ENCODE data around the gene FAM76A. TPM values are rescaled to one million over a fixed set of nuclear protein-coding genes. Genes with fewer than 3 reads are reported as not detected.

FAM76A gene
- total and polyA plus RNA-seq, 4 donors = 1.7 to 7.4 (median 4.9) TPM

GRCh38 chr1:27770293-27770830, 44.6 kb downstream of the FAM76A start:
- Histone ChIP-seq H3K9me3 (ENCODE audit: control insufficient read depth in 4 of 4, low read length in 3 of 4) (no peaks in the 10 kb centered on the region), H3K9ac (ENCODE audit: low read depth in 1 of 2, low read length in 2 of 2) (no peak overlapping the region), H3K27ac (ENCODE audit: low read depth in 1 of 2, low read length in 2 of 2) (no peak overlapping the region), H3K27me3 (ENCODE audit: control insufficient read depth in 4 of 4, insufficient read depth in 4 of 4, low read length in 3 of 4) (no peaks in the 10 kb centered on the region), H3K36me3 (ENCODE audit: control insufficient read depth in 4 of 4, insufficient read depth in 3 of 4, low read depth in 1 of 4, low read length in 3 of 4) (no peaks in the 10 kb centered on the region), H3K4me1 (ENCODE audit: control insufficient read depth in 4 of 4, insufficient read depth in 4 of 4, low read length in 3 of 4) (peaks cover 2 to 12% (median 10%) of the 10 kb centered on the region in 4 donors), H3K4me3 (ENCODE audit: low read depth in 1 of 3, low read length in 3 of 3) (no peak overlapping the region)
- WGBS = 53% methylated on average over 2 of the region's 2 CpGs
- TF ChIP-seq, protein P1, sequence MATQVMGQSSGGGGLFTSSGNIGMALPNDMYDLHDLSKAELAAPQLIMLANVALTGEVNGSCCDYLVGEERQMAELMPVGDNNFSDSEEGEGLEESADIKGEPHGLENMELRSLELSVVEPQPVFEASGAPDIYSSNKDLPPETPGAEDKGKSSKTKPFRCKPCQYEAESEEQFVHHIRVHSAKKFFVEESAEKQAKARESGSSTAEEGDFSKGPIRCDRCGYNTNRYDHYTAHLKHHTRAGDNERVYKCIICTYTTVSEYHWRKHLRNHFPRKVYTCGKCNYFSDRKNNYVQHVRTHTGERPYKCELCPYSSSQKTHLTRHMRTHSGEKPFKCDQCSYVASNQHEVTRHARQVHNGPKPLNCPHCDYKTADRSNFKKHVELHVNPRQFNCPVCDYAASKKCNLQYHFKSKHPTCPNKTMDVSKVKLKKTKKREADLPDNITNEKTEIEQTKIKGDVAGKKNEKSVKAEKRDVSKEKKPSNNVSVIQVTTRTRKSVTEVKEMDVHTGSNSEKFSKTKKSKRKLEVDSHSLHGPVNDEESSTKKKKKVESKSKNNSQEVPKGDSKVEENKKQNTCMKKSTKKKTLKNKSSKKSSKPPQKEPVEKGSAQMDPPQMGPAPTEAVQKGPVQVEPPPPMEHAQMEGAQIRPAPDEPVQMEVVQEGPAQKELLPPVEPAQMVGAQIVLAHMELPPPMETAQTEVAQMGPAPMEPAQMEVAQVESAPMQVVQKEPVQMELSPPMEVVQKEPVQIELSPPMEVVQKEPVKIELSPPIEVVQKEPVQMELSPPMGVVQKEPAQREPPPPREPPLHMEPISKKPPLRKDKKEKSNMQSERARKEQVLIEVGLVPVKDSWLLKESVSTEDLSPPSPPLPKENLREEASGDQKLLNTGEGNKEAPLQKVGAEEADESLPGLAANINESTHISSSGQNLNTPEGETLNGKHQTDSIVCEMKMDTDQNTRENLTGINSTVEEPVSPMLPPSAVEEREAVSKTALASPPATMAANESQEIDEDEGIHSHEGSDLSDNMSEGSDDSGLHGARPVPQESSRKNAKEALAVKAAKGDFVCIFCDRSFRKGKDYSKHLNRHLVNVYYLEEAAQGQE (IDR thresholded peaks at IDR 0.05) = no peak
- TF ChIP-seq FOXA1 (IDR thresholded peaks at IDR 0.05) (no peak), RAD21 (IDR thresholded peaks at IDR 0.05) (no peak), EGR1 (IDR thresholded peaks at IDR 0.05; ENCODE audit: low read depth in 2 of 2) (no peak), ATF3 (IDR thresholded peaks at IDR 0.05) (no peak)
- DNase-seq (ENCODE audit: low spot score) = no peak

DNA sequence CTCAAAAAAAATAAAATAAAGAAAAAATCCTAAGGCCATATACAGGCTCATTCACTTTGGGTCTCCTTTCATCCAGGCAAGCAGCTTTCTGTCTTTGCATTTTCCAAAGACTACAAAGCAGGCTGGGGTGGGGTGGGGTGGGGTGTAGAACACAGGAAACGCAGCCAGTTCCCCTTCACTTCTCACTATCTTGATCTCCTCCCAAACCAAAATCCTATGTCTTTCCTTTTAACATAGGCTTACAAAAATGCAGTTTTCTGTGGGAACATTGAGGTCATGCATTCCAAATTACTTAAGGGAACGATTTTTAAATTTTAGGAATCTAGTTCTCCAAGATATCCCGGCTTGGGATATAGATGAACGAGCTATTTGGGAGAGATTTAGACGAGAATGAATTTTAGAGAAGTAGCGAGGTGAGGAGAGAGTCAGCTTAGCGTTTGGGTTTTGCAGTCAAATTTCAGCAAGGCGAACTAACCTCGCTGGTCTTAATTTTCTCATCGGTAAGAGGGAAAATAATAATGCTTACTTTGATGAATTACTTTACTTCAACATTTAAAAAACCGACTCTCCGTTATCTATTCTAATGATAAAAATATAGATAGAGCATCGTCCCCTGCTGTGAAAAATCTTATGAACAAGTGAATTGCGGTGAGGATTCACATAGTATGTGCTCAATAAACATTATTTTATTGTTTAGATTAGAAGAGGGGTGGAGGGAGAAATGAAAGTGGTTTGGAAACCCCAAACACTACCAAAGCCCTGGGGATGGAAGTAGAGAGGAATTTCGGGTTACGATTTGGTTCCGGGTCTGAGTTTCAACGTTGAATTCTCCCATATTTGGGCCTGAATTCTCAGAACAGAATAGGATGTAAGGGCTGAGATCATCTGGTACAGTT, 46.5 kb downstream of the FAM76A start:
- Histone ChIP-seq H3K4me3 (ENCODE audit: low read depth in 1 of 3, low read length in 3 of 3) (peak overlapping the region; percentile 90 to 96 (median 91)), H3K9me3 (ENCODE audit: control insufficient read depth in 4 of 4, low read length in 3 of 4) (no peaks in the 10 kb centered on the region), H3K27ac (ENCODE audit: low read depth in 1 of 2, low read length in 2 of 2) (peak overlapping the region; percentile 22 to 89), H3K36me3 (ENCODE audit: control insufficient read depth in 4 of 4, insufficient read depth in 3 of 4, low read depth in 1 of 4, low read length in 3 of 4) (no peaks in the 10 kb centered on the region), H3K9ac (ENCODE audit: low read depth in 1 of 2, low read length in 2 of 2) (peak overlapping the region in 1 of 2 donors; percentile 66), H3K4me1 (ENCODE audit: control insufficient read depth in 4 of 4, insufficient read depth in 4 of 4, low read length in 3 of 4) (peaks cover 2 to 12% (median 10%) of the 10 kb centered on the region in 4 donors), H3K27me3 (ENCODE audit: control insufficient read depth in 4 of 4, insufficient read depth in 4 of 4, low read length in 3 of 4) (no peaks in the 10 kb centered on the region)
- 32% methylated on average over 18 of the region's 18 CpGs for WGBS
- no peak for DNase-seq (ENCODE audit: low spot score)
- TF ChIP-seq YY1 (IDR thresholded peaks at IDR 0.05) (no peak), ZBTB33 (IDR thresholded peaks at IDR 0.05) (no peak), GABPA (IDR thresholded peaks at IDR 0.05 in 1 of 2, conservative IDR thresholded peaks at IDR 0.05 in 1 of 2) (no peak), SP1 (IDR thresholded peaks at IDR 0.05) (no peak), EGR1 (IDR thresholded peaks at IDR 0.05; ENCODE audit: low read depth in 2 of 2) (no peak), FOXA1 (IDR thresholded peaks at IDR 0.05) (no peak), NR2F2 (IDR thresholded peaks at IDR 0.05) (no peak), HNF4A (conservative IDR thresholded peaks at IDR 0.05) (no peak), ATF3 (IDR thresholded peaks at IDR 0.05) (no peak), RXRA (IDR thresholded peaks at IDR 0.05) (no peak), JUND (IDR thresholded peaks at IDR 0.05) (no peak), FOXA2 (IDR thresholded peaks at IDR 0.05) (no peak)
- TF ChIP-seq, protein P2, sequence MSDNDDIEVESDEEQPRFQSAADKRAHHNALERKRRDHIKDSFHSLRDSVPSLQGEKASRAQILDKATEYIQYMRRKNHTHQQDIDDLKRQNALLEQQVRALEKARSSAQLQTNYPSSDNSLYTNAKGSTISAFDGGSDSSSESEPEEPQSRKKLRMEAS (IDR thresholded peaks at IDR 0.05) = no peak
- TF ChIP-seq, protein P1 (IDR thresholded peaks at IDR 0.05) = no peak
- TF ChIP-seq, protein P3, sequence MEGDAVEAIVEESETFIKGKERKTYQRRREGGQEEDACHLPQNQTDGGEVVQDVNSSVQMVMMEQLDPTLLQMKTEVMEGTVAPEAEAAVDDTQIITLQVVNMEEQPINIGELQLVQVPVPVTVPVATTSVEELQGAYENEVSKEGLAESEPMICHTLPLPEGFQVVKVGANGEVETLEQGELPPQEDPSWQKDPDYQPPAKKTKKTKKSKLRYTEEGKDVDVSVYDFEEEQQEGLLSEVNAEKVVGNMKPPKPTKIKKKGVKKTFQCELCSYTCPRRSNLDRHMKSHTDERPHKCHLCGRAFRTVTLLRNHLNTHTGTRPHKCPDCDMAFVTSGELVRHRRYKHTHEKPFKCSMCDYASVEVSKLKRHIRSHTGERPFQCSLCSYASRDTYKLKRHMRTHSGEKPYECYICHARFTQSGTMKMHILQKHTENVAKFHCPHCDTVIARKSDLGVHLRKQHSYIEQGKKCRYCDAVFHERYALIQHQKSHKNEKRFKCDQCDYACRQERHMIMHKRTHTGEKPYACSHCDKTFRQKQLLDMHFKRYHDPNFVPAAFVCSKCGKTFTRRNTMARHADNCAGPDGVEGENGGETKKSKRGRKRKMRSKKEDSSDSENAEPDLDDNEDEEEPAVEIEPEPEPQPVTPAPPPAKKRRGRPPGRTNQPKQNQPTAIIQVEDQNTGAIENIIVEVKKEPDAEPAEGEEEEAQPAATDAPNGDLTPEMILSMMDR (IDR thresholded peaks at IDR 0.05; ENCODE audit: low read depth, low read length, missing input control) = no peak
